Body of pancreas (tissue), 4 donors: ENCODE measurements around the gene SLC25A46.

ENCODE experiments used
- CTCF ChIP-seq, 7 experiments: fragments of 450-650 bp in 4 of 7; fragments of 200-600 bp in 3 of 7; sonication (generic) in 3 of 7; IDR thresholded peaks; one replicate each; pipeline ENCODE4 v1.5.1; 2016 to 2019; ENCODE audit warnings: antibody characterized with exemption in 7 of 7
- POLR2A ChIP-seq, 3 donors: fragments of 450-650 bp; IDR thresholded peaks; one replicate each; pipeline ENCODE4 v1.6.1; 2016; ENCODE audit warnings: antibody characterized with exemption in 3 of 3, mild to moderate bottlenecking in 2 of 3

- TF ChIP-seq POLR2A (IDR thresholded peaks at IDR 0.05): no peak
- TF ChIP-seq CTCF (IDR thresholded peaks at IDR 0.05): no peak
These were observed 20.5 kb upstream of the SLC25A46 start for GRCh38 chr5:110718311-110718710.
